H1 (cell line): ENCODE results near the gene SMTNL2.
"Not testable (repeated sequence)": the region's sequence is repeated elsewhere in the genome, so short reads cannot be mapped to it uniquely, and the experiment has no call there.

Experiments used
- ATF3 ChIP-seq: IDR thresholded peaks from 2 replicates; pipeline ENCODE4 v1.6.1; 2011; ENCODE audit warnings: low read depth, mild to moderate bottlenecking, low read length; ENCODE audit not compliant: insufficient read depth
- CTCF ChIP-seq, 3 experiments: IDR thresholded peaks; 1 replicate in 2 of 3; 2 replicates in 1 of 3; pipeline versions ENCODE4 v1.5.1 to v1.6.1; 2011; ENCODE audit warnings: low read length in 3 of 3, mild to moderate bottlenecking in 3 of 3, inconsistent platforms in 2 of 3, low read depth in 1 of 3, moderate library complexity in 1 of 3; ENCODE audit not compliant: insufficient read depth in 1 of 3; ENCODE audit errors: control extremely low read depth in 1 of 3
- EP300 ChIP-seq, 2 experiments: IDR thresholded peaks; 1 replicate in 1 of 2; 2 replicates in 1 of 2; pipeline ENCODE4 v1.6.1; 2011 to 2012; ENCODE audit warnings: low read depth in 2 of 2, low read length in 2 of 2, mild to moderate bottlenecking in 2 of 2, borderline replicate concordance in 1 of 2, inconsistent platforms in 1 of 2, moderate library complexity in 1 of 2
- GABPA ChIP-seq: IDR thresholded peaks from 2 replicates; pipeline ENCODE4 v1.6.1; 2011; ENCODE audit warnings: mild to moderate bottlenecking, low read length, moderate library complexity, borderline replicate concordance; ENCODE audit not compliant: insufficient read depth
- MAX ChIP-seq: IDR thresholded peaks from 2 replicates; pipeline ENCODE4 v1.6.1; 2012; ENCODE audit warnings: inconsistent platforms
- NANOG ChIP-seq: IDR thresholded peaks from 2 replicates; pipeline ENCODE4 v1.6.1; 2011; ENCODE audit warnings: low read length, low read depth, mild to moderate bottlenecking, inconsistent platforms; ENCODE audit not compliant: insufficient read depth, poor library complexity, severe bottlenecking
- POLR2A ChIP-seq, 2 experiments: IDR thresholded peaks; 1 replicate in 1 of 2; 2 replicates in 1 of 2; pipeline ENCODE4 v1.6.1; 2011; ENCODE audit warnings: low read depth in 2 of 2, low read length in 2 of 2, mild to moderate bottlenecking in 2 of 2; ENCODE audit errors: control extremely low read depth in 1 of 2
- POLR2AphosphoS5 ChIP-seq: IDR thresholded peaks from 2 replicates; pipeline ENCODE4 v1.6.1; 2011; ENCODE audit warnings: low read depth, low read length
- YY1 ChIP-seq: IDR thresholded peaks from 2 replicates; pipeline ENCODE4 v1.6.1; 2011; ENCODE audit warnings: low read depth, mild to moderate bottlenecking, low read length
- ZNF274 ChIP-seq: IDR thresholded peaks from 2 replicates; pipeline ENCODE4 v1.7.0; 2012; ENCODE audit warnings: low read length, borderline replicate concordance; ENCODE audit errors: extremely low read depth

- not testable (repeated sequence) for TF ChIP-seq YY1; ZNF274; POLR2A (IDR thresholded peaks at IDR 0.05; ENCODE audit: control extremely low read depth in 1 of 2, low read depth in 2 of 2, low read length in 2 of 2); ATF3; NANOG; GABPA; CTCF (IDR thresholded peaks at IDR 0.05; ENCODE audit: control extremely low read depth in 1 of 3, insufficient read depth in 1 of 3, low read depth in 1 of 3, low read length in 3 of 3); EP300 (IDR thresholded peaks at IDR 0.05; ENCODE audit: borderline replicate concordance in 1 of 2, low read depth in 2 of 2, low read length in 2 of 2); MAX; POLR2AphosphoS5
Observed at GRCh38 chr17:4604736-4605135, 20.4 kb downstream of the SMTNL2 start.
